PC-9 (cell line): ENCODE measurements around the gene FCHO2. TPM values are rescaled to one million over a fixed set of nuclear protein-coding genes. Genes with fewer than 3 reads are reported as not detected.

Experiments used
- BruUV-seq: library from RNA; stranded (reverse); fragments of 400-500 nt; replicated peaks from 2 replicates; lab custom pipeline; 2021; lab: Mats Ljungman, UMichigan
- CTCF ChIA-PET: fragments of 300-600 bp; sonication (Branson Sonifier 250); formaldehyde crosslinking; loops from one replicate; lab custom pipeline; 2022; ENCODE audit warnings: antibody characterized with exemption; lab: Charles Lee
- POLR2A ChIA-PET: fragments of 300-600 bp; sonication (Branson Sonifier 250); formaldehyde crosslinking; loops from one replicate; lab custom pipeline; 2022; ENCODE audit warnings: antibody characterized with exemption; ENCODE audit not compliant: unreplicated experiment; lab: Charles Lee
- DNase-seq, 2 experiments: peaks; one replicate each; pipeline versions ENCODE4 v3.0.0 to v3.0.0-alpha.2; 2015 to 2022; ENCODE audit warnings: mixed read lengths in 1 of 2
- H2AFZ ChIP-seq: fragments of 200-600 bp; sonication (generic); 2 replicates; pipeline ENCODE4 v1.8.1; 2017; ENCODE audit warnings: antibody characterized with exemption
- H3F3A ChIP-seq: fragments of 200-600 bp; sonication (generic); 2 replicates; pipeline ENCODE4 v1.8.1; 2017; ENCODE audit warnings: antibody characterized with exemption, mild to moderate bottlenecking, low read depth; ENCODE audit not compliant: insufficient read depth
- H3K27ac ChIP-seq: fragments of 200-600 bp; sonication (generic); 2 replicates; pipeline ENCODE4 v1.6.1; 2016; ENCODE audit warnings: mixed run types
- H3K27me3 ChIP-seq: fragments of 200-600 bp; sonication (generic); 2 replicates; pipeline ENCODE4 v1.6.1; 2016; ENCODE audit warnings: low read depth, mixed run types; ENCODE audit not compliant: insufficient read depth
- H3K36me3 ChIP-seq: fragments of 200-600 bp; sonication (generic); 2 replicates; pipeline ENCODE4 v1.6.1; 2016; ENCODE audit warnings: low read depth, mixed run types
- H3K4me1 ChIP-seq: fragments of 200-600 bp; sonication (generic); replicated peaks from 2 replicates; pipeline ENCODE4 v1.6.1; 2016; ENCODE audit warnings: mixed run types; ENCODE audit not compliant: insufficient read depth
- H3K4me2 ChIP-seq: fragments of 200-600 bp; sonication (generic); 2 replicates; pipeline ENCODE4 v1.6.1; 2017; ENCODE audit warnings: mixed run types
- H3K4me3 ChIP-seq: fragments of 200-600 bp; sonication (generic); 2 replicates; pipeline ENCODE4 v1.6.1; 2016; ENCODE audit warnings: mixed run types
- H3K79me2 ChIP-seq: fragments of 200-600 bp; sonication (generic); 2 replicates; pipeline ENCODE4 v1.6.1; 2017; ENCODE audit warnings: low read depth, mixed run types
- H3K9me2 ChIP-seq: fragments of 200-600 bp; sonication (generic); 2 replicates; pipeline ENCODE4 v1.8.1; 2017; ENCODE audit warnings: mild to moderate bottlenecking; ENCODE audit not compliant: insufficient read depth
- H3K9me3 ChIP-seq: fragments of 200-600 bp; sonication (generic); 2 replicates; pipeline ENCODE4 v1.8.1; 2016; ENCODE audit warnings: low read depth; ENCODE audit not compliant: insufficient read depth
- H4K20me1 ChIP-seq: fragments of 200-600 bp; sonication (generic); 2 replicates; pipeline ENCODE4 v1.8.1; 2017; ENCODE audit not compliant: insufficient read depth
- CTCF ChIP-seq: fragments of 200-600 bp; sonication (generic); conservative IDR thresholded peaks from 2 replicates; pipeline ENCODE4 v1.6.1; 2017; ENCODE audit warnings: mixed run types, antibody characterized with exemption, mild to moderate bottlenecking, moderate library complexity
- EZH2 ChIP-seq: fragments of 200-600 bp; sonication (generic); IDR thresholded peaks from 2 replicates; pipeline ENCODE4 v1.8.0; 2017; ENCODE audit warnings: antibody characterized with exemption, low read depth
- intact Hi-C: fragments of 100-400 bp; cut with micrococcal nuclease; formaldehyde crosslinking; loops from one replicate; pipeline ENCODE4 v1.10.0; 2022; ENCODE audit not compliant: unreplicated experiment
- total RNA-seq: library from RNA; stranded (reverse); gene quantifications from 2 replicates; pipeline ENCODE4 v1.2.3, GENCODE V29; 2021

Gene FCHO2
- total RNA-seq, 1 experiment from 2014 or later, result 26.1 TPM

DNA sequence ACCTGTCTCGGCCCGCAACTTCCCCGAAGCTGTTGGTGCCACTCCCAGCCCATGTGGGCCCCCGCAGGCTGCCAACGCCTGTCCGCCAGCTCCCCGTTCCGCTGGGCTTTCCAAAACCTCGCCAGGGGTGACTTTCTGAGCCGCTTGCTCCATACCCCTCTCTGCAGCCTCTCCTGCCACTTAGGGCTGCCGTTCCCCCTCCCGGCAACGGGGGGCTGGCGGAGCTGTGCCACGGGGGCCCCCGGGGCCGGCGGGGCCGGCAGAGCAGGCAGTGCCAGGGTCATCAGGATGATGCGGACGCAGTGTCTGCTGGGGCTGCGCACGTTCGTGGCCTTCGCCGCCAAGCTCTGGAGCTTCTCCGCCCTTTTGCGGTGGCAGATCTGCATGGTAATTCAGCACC is 40.8 kb downstream of the FCHO2 start:
- ChIA-PET POLR2A (interaction anchor here (0.6 kb wide), 1 partner anchor 1822 kb away, joined by 6 read pairs; no protein-coding TSS in a partner anchor), CTCF (no interaction called here)
- Histone ChIP-seq H3K4me2 (no peak overlapping the region), H2AFZ (no peak overlapping the region), H3F3A (no peaks in the 10 kb centered on the region), H3K9me3 (no peaks in the 10 kb centered on the region), H3K79me2 (no peaks in the 10 kb centered on the region), H3K4me1 (no peaks in the 10 kb centered on the region), H4K20me1 (no peaks in the 10 kb centered on the region), H3K36me3 (no peaks in the 10 kb centered on the region), H3K4me3 (no peak overlapping the region), H3K9me2 (no peaks in the 10 kb centered on the region), H3K27me3 (no peaks in the 10 kb centered on the region), H3K27ac (no peak overlapping the region)
- no peak for DNase-seq
- BruUV-seq, result no TSS peak
- intact Hi-C loops, result no loop called here
- TF ChIP-seq CTCF, result no peak
- no peak for TF ChIP-seq EZH2

DNA sequence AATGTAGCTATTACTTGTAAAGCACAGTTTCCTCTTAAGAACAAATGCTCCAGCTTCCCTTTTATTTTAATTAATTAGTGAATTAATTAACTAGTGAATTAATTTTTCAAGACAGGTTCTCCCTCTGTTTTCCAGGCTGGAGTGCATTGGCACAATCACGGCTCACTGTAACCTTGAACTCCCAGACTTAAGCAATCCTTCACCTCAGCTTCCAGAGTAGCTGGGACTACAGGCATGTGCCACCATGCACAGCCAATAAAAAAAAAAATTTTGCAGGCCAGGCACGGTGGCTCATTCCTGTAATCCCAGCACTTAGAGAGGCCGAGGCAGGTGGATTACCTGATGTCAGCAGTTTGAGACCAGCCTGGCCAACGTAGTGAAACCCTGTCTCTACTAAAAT is 44.1 kb downstream of the FCHO2 start:
- ChIA-PET POLR2A (interaction anchor here (0.6 kb wide), 1 partner anchor 45 kb away, joined by 8 read pairs; no protein-coding TSS in a partner anchor), CTCF (no interaction called here)
- Histone ChIP-seq H3K79me2 (no peaks in the 10 kb centered on the region), H3K9me3 (no peaks in the 10 kb centered on the region), H2AFZ (no peak overlapping the region), H3K27me3 (no peaks in the 10 kb centered on the region), H4K20me1 (no peaks in the 10 kb centered on the region; the same call in 1 of the 2 replicates), H3K9me2 (no peaks in the 10 kb centered on the region), H3K4me2 (no peak overlapping the region), H3K4me1 (no peaks in the 10 kb centered on the region), H3K27ac (no peak overlapping the region), H3F3A (peaks cover 6% of the 10 kb centered on the region; the same call in 1 of the 2 replicates), H3K4me3 (no peak overlapping the region), H3K36me3 (no peaks in the 10 kb centered on the region)
- no TSS peak for BruUV-seq
- intact Hi-C loops, result loop anchor here (5.0 kb wide), 1 partner anchor 457 kb away; no protein-coding TSS in a partner anchor
- TF ChIP-seq CTCF (no peak), EZH2 (no peak)
- no peak for DNase-seq

GRCh38 chr5:73005886-73006285 is 50.0 kb downstream of the FCHO2 start:
- Histone ChIP-seq H3K4me2 (no peak overlapping the region), H4K20me1 (no peaks in the 10 kb centered on the region; the same call in 1 of the 2 replicates), H3K79me2 (no peaks in the 10 kb centered on the region), H3K9me2 (no peaks in the 10 kb centered on the region), H3K27me3 (no peaks in the 10 kb centered on the region), H3K9me3 (no peaks in the 10 kb centered on the region), H2AFZ (no peak overlapping the region), H3K27ac (no peak overlapping the region), H3K36me3 (no peaks in the 10 kb centered on the region), H3F3A (peaks cover 6% of the 10 kb centered on the region; the same call in 1 of the 2 replicates), H3K4me3 (no peak overlapping the region), H3K4me1 (no peaks in the 10 kb centered on the region)
- DNase-seq, result no peak
- BruUV-seq, result no TSS peak
- TF ChIP-seq CTCF, result no peak
- TF ChIP-seq EZH2, result no peak
- ChIA-PET POLR2A (no interaction called here), CTCF (no interaction called here)
- intact Hi-C loops, result no loop called here
